Bronchial epithelial cell (primary cell): ENCODE measurements around the gene SLC35D2. TPM values are rescaled to one million over a fixed set of nuclear protein-coding genes. Genes with fewer than 3 reads are reported as not detected.
"Not testable (repeated sequence)": the region's sequence is repeated elsewhere in the genome, so short reads cannot be mapped to it uniquely, and the experiment has no call there.

Experiments
- DNase-seq: peaks from one replicate; pipeline ENCODE4 v3.0.0-alpha.2; 2010; ENCODE audit warnings: low read depth
- FAIRE-seq: peaks from 2 replicates; lab custom pipeline; 2011; peaks lifted over from hg19 to GRCh38; lab: Jason Lieb, UNC
- H3K27me3 ChIP-seq: 2 replicates; pipeline ENCODE4 v1.5.1; 2011; ENCODE audit warnings: low read length; ENCODE audit not compliant: control insufficient read depth, insufficient read depth
- H3K36me3 ChIP-seq: 2 replicates; pipeline ENCODE4 v1.5.1; 2011; ENCODE audit warnings: low read length; ENCODE audit not compliant: control insufficient read depth, insufficient read depth
- H3K4me3 ChIP-seq: 2 replicates; pipeline ENCODE4 v1.5.1; 2011; ENCODE audit warnings: mild to moderate bottlenecking, low read depth, low read length, control low read depth
- CTCF ChIP-seq: IDR thresholded peaks from 2 replicates; pipeline ENCODE4 v1.5.1; 2011; ENCODE audit warnings: mild to moderate bottlenecking, moderate library complexity, low read length, control low read depth, inconsistent platforms; ENCODE audit not compliant: insufficient read depth, severe bottlenecking
- total RNA-seq: library from RNA; depleted of rRNA; stranded (reverse); fragments of >200 nt; gene quantifications from 2 replicates; pipeline ENCODE4 v1.2.1, GENCODE V29; 2014

SLC35D2 gene
- total RNA-seq, 1 donor from 2014 or later: 30.3 TPM

DNA sequence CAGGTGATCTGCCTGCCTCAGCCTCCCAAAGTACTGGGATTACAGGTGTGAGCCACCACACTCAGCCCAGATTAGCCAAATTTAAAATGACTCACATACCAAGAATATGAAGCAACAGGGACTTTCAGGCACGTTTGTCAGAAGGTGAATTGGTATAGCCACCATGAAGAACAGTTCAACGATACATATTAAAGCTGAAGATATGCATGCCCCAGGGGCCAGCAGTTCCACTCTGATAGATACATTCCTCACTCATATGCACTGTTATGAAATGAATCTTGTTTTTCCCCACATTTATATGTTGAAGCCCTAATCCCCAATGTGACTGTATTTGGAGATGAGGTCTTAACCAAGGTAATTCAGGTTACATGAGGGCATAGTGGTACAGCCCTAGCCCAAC is 22.5 kb downstream of the SLC35D2 start:
- Histone ChIP-seq H3K27me3 (no peaks in the 10 kb centered on the region), H3K36me3 (peaks cover 6% of the 10 kb centered on the region), H3K4me3 (no peak overlapping the region)
- no peak for TF ChIP-seq CTCF
- DNase-seq (no peak), FAIRE-seq (no peak)

- H3K4me3 ChIP-seq, H3K36me3 ChIP-seq, H3K27me3 ChIP-seq, DNase-seq, FAIRE-seq: not testable (repeated sequence)
Measured at GRCh38 chr9:96360523-96360922, 23.0 kb downstream of the SLC35D2 start.

DNA sequence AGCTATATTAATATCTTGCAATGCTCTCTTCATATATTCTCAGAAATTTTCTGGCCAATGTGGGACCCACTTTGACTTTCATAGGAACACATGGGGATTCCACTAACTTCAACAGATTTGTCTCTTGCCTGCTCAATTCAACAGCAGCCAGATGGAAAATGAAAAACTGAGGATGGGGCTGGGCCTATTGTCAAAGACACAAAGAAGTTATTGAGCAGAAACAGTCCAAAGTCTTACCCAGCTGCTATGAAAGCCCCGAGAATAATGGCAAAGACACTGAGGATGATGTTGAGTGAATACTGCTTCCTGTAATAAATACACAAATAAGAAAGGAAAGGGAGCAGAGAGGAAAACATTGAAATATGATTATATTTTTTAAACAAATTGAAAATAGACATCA is 32.6 kb downstream of the SLC35D2 start:
- H3K4me3 ChIP-seq: no peak overlapping the region
- TF ChIP-seq CTCF: no peak
- DNase-seq: no peak
- no peaks in the 10 kb centered on the region for H3K27me3 ChIP-seq
- FAIRE-seq: no peak
- peaks cover 4% of the 10 kb centered on the region for H3K36me3 ChIP-seq

DNA sequence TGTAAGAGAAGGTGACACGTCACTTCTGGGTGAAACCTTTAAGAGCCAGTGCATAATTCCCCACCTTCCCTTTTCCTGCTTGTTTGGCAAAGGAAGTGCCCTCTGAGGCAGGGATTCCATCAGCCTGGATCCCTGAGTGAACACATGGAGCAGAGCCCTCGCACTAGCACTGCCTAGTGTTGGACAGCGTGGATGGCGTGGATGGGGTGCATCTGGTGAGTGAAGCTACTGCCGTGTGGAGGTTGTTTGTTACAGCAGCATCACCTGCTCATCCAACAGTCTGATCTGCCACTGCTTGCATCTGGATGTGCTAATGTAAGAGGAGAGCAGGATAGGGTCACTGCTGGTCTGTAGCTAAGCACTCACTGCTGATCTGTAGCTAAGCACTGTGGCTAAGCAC is 35.2 kb downstream of the SLC35D2 start:
- no peak for FAIRE-seq
- H3K4me3 ChIP-seq: no peak overlapping the region

DNA sequence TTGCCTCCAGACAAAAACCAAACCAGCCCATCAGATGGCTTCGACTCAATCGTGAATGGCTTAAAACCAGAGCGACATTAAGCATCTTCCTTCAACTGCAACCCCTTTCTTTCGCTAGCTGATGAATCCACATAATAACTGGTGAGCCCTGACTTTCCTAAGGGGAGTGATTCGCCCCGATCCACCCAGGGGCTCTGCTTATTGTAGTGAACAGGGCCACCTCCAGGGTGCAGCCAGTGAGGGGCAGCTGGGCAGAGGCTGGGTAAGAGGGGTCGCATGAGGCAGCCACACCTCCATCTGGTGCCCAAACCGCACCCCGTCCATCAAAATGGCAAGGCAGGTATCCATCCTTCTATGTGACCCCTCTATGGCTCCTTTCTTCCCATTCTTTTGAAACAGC is 38.0 kb downstream of the SLC35D2 start:
- Histone ChIP-seq H3K27me3 (no peaks in the 10 kb centered on the region), H3K36me3 (peaks cover 5% of the 10 kb centered on the region), H3K4me3 (no peak overlapping the region)
- no peak for TF ChIP-seq CTCF
- FAIRE-seq (no peak), DNase-seq (no peak)

More for the DNA sequence above, 35.2 kb downstream of the SLC35D2 start:
- no peak for DNase-seq
- TF ChIP-seq CTCF: no peak
- peaks cover 3% of the 10 kb centered on the region for H3K36me3 ChIP-seq
- no peaks in the 10 kb centered on the region for H3K27me3 ChIP-seq

DNA sequence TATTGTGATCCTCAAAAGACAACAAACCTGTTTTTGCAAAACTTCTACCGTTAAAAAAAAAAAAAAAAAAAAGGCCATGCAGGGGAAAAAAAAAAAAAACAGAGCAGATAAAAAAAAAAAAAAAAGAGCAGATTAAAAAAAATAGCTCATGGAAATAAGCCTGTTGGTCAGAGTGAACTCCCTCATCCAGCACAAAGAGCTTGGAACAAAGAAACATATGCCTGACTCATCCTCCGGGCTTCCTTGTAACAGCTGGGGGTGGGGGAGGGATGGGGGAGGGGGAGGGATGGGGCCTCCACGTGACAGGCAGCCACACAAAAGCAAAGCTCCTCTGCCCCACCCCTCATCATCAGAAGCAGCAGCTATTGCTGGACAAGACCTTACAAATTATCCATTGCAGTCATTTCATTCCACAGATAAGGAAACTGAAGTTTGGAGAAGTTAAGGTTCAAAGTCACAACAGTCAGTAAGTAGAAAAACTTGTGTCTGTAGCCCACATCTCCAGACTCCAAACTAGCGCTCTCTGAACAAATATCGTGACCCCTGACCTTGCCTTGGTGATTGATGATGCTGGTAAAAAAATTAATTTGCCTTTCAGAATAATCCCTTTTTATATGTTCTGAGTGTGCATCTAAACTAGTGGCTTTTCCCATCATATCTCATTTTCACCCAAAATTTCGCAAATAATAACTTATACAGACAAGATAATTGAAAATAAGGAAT is 38.9 kb downstream of the SLC35D2 start:
- peak; percentile 87 for DNase-seq
- Histone ChIP-seq H3K36me3 (peaks cover 5% of the 10 kb centered on the region), H3K27me3 (no peaks in the 10 kb centered on the region), H3K4me3 (no peak overlapping the region)
- FAIRE-seq: no peak
- TF ChIP-seq CTCF: no peak
